Stomach (tissue), 9 donors: ENCODE measurements around the gene NPNT. TPM values are rescaled to one million over a fixed set of nuclear protein-coding genes. Genes with fewer than 3 reads are reported as not detected.

Experiments
- DNase-seq, 2 donors: peaks; one replicate each; pipeline versions ENCODE4 v3.0.0 to v3.0.0-alpha.2; 2013 to 2019
- H3K27ac ChIP-seq, 5 donors: fragments of 200-600 bp in 4 of 5; sonication (generic) in 4 of 5; one replicate each; pipeline ENCODE4 v1.5.1; 2013 to 2019; ENCODE audit warnings: mild to moderate bottlenecking in 1 of 5, moderate library complexity in 1 of 5
- H3K27me3 ChIP-seq, 3 donors: fragments of 200-600 bp; sonication (generic); one replicate each; pipeline ENCODE4 v1.5.1; 2017 to 2019; ENCODE audit warnings: mixed run types in 1 of 3
- H3K36me3 ChIP-seq, 4 donors: fragments of 200-600 bp; sonication (generic); 1 replicate in 3 of 4; 2 replicates in 1 of 4; pipeline ENCODE4 v1.5.1; 2016 to 2019
- H3K4me1 ChIP-seq, 4 donors: fragments of 200-600 bp; sonication (generic); one replicate each; pipeline ENCODE4 v1.5.1; 2016 to 2019
- H3K4me3 ChIP-seq, 4 donors: fragments of 200-600 bp; sonication (generic) in 3 of 4; one replicate each; pipeline ENCODE4 v1.5.1; 2016 to 2019; ENCODE audit warnings: mild to moderate bottlenecking in 1 of 4
- H3K9me3 ChIP-seq, 4 donors: fragments of 200-600 bp; sonication (generic); one replicate each; pipeline ENCODE4 v1.5.1; 2016 to 2019
- EP300 ChIP-seq: sonication (generic); formaldehyde crosslinking; IDR thresholded peaks from one replicate; pipeline ENCODE4 v1.6.1; 2017; ENCODE audit warnings: antibody characterized with exemption
- POLR2A ChIP-seq, 4 donors: fragments of 450-650 bp; IDR thresholded peaks; one replicate each; pipeline ENCODE4 v1.6.1; 2016; ENCODE audit warnings: antibody characterized with exemption in 4 of 4, control low read depth in 2 of 4, mild to moderate bottlenecking in 1 of 4, moderate library complexity in 1 of 4
- POLR2AphosphoS5 ChIP-seq, 3 donors: sonication (generic); formaldehyde crosslinking; IDR thresholded peaks; one replicate each; pipeline ENCODE4 v1.6.1; 2016; ENCODE audit warnings: antibody characterized with exemption in 3 of 3
- WGBS, 5 donors: extraction: QIAGEN DNeasy Blood & Tissue Kit in 3 of 5; methylation state at CpG; one replicate each; pipeline versions ENCODE4 v1.1.5 to v1.1.7; 2013 to 2018; 5-methylcytosine and 5-hydroxymethylcytosine counted together
- intact Hi-C: fragments of 100-400 bp; cut with DNase I; formaldehyde crosslinking; loops from one replicate; pipeline ENCODE4 v1.15.1; 2023; ENCODE audit warnings: low total_unique reads
- polyA plus RNA-seq, 3 donors: library from polyadenylated mRNA; stranded (reverse); fragments of 200-250 nt; gene quantifications; one replicate each; pipeline ENCODE4 v1.2.3, GENCODE V29; 2013
- total RNA-seq, 5 donors: library from RNA; depleted of rRNA; stranded (reverse); fragments of >200 nt; gene quantifications; one replicate each; pipeline versions ENCODE4 v1.1.0 to v1.2.3, GENCODE V29; 2014 to 2016
- TF ChIP-seq, protein P1 (sequence below), 7 experiments: fragments of 450-650 bp in 4 of 7; fragments of 200-600 bp in 3 of 7; sonication (generic) in 3 of 7; IDR thresholded peaks; one replicate each; pipeline ENCODE4 v1.5.1; 2016 to 2019; ENCODE audit warnings: antibody characterized with exemption in 7 of 7, control low read depth in 2 of 7, mild to moderate bottlenecking in 1 of 7
- donor health status: healthy with polysubstance abuse.
- donor health status: Bipolar disorder and iron deficiency.
- donor health status: healthy.

NPNT gene
- total and polyA plus RNA-seq, 8 donors, result 3.7 to 32.9 (median 12.1) TPM; not detected in 1

DNA sequence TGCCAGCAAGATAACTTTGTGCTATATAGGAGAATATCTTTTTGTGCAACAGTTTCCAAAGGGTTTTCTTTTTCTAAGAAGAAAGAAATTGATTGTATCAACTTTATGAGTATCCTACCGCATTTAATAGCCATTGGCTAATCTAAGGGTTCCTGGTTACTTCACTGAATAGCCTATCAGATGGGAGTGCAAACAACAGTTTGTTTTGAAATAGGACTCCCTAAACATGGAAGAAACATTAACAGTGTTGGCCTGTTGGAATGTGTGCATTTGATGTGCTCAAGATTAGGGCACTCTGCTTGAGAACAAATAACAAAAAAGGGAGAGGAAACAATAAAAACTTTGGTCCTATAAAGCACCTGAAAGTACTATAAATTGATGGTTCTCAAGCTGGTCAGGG is 29.1 kb downstream of the NPNT start:
- no peaks in the 10 kb centered on the region for H3K36me3 ChIP-seq
- no peak for DNase-seq
- no peaks in the 10 kb centered on the region for H3K4me1 ChIP-seq
- intact Hi-C loops, result no loop called here
- H3K9me3 ChIP-seq, result no peaks in the 10 kb centered on the region
- no peak overlapping the region for H3K4me3 ChIP-seq
- whole genome bisulfite sequencing, 5 donors, result 83 to 92% (median 88%) methylated on average over 1 of the region's 1 CpG
- H3K27me3 ChIP-seq, result no peaks in the 10 kb centered on the region
- TF ChIP-seq POLR2A (IDR thresholded peaks at IDR 0.05) (no peak), EP300 (no peak), POLR2AphosphoS5 (IDR thresholded peaks at IDR 0.05) (no peak)
- TF ChIP-seq, protein P1, sequence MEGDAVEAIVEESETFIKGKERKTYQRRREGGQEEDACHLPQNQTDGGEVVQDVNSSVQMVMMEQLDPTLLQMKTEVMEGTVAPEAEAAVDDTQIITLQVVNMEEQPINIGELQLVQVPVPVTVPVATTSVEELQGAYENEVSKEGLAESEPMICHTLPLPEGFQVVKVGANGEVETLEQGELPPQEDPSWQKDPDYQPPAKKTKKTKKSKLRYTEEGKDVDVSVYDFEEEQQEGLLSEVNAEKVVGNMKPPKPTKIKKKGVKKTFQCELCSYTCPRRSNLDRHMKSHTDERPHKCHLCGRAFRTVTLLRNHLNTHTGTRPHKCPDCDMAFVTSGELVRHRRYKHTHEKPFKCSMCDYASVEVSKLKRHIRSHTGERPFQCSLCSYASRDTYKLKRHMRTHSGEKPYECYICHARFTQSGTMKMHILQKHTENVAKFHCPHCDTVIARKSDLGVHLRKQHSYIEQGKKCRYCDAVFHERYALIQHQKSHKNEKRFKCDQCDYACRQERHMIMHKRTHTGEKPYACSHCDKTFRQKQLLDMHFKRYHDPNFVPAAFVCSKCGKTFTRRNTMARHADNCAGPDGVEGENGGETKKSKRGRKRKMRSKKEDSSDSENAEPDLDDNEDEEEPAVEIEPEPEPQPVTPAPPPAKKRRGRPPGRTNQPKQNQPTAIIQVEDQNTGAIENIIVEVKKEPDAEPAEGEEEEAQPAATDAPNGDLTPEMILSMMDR (IDR thresholded peaks at IDR 0.05), result no peak
- no peak overlapping the region for H3K27ac ChIP-seq

DNA sequence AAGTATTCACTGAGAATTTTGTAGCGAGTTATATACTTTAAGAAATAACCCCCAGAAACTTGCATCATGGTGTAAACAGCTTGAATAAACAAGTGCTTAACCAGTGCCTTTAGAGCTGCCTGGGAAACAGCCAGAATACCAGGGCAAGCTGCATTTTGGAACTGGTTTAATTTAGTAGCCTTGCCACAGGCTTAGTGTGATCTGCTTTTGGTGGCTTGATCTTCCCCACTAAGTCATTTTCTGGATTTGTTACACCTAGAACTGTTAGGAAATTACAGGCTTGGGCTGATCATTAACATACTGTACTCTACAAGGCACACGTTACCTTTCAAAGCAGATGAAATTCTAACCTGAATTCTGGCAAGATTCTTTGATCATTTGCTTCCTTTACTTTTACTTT is 35.4 kb downstream of the NPNT start:
- peaks cover 0 to 3% (median 0%) of the 10 kb centered on the region in 4 donors for H3K4me1 ChIP-seq
- no peaks in the 10 kb centered on the region for H3K36me3 ChIP-seq
- no peak for DNase-seq
- H3K9me3 ChIP-seq, result no peaks in the 10 kb centered on the region
- no peak overlapping the region for H3K27ac ChIP-seq
- H3K27me3 ChIP-seq, result no peaks in the 10 kb centered on the region
- H3K4me3 ChIP-seq, result no peak overlapping the region
- WGBS, 5 donors, result 52 to 64% (median 57%) methylated on average over 2 of the region's 2 CpGs
- TF ChIP-seq EP300 (no peak), POLR2AphosphoS5 (IDR thresholded peaks at IDR 0.05) (no peak), POLR2A (IDR thresholded peaks at IDR 0.05) (no peak)
- TF ChIP-seq, protein P1 (IDR thresholded peaks at IDR 0.05), result no peak
- intact Hi-C loops, result no loop called here

DNA sequence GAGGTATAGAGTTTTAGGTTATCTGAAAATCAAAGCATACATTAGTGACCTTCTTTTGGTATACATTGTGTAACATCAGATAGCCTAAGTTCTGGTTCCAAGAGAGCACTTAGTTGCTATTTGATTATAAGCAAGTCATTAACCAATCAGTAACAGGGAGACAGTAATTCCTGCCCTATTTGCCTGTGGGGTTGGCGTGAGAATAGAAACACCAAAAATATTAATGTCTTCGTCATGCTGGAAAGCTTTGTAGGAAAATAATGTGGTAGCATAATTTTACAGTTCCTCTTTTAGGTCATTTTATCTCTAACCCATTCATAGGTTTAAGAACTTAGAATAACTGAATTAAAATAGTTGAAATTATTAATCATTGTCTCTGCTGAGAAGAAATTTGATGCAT is 37.8 kb downstream of the NPNT start:
- intact Hi-C loops, result no loop called here
- DNase-seq, result no peak
- Histone ChIP-seq H3K4me1 (peaks cover 0 to 3% (median 0%) of the 10 kb centered on the region in 4 donors), H3K9me3 (no peaks in the 10 kb centered on the region), H3K4me3 (no peak overlapping the region), H3K27ac (no peak overlapping the region), H3K36me3 (no peaks in the 10 kb centered on the region), H3K27me3 (no peaks in the 10 kb centered on the region)
- TF ChIP-seq POLR2A (IDR thresholded peaks at IDR 0.05), result no peak
- TF ChIP-seq, protein P1 (IDR thresholded peaks at IDR 0.05), result no peak
- TF ChIP-seq EP300, result no peak
- TF ChIP-seq POLR2AphosphoS5 (IDR thresholded peaks at IDR 0.05), result no peak
- WGBS, 5 donors, result 74 to 85% (median 84%) methylated on average over 2 of the region's 2 CpGs

- Histone ChIP-seq H3K4me3 (no peak overlapping the region), H3K27ac (no peak overlapping the region), H3K27me3 (no peaks in the 10 kb centered on the region), H3K36me3 (no peaks in the 10 kb centered on the region), H3K9me3 (no peaks in the 10 kb centered on the region), H3K4me1 (peaks cover 0 to 3% (median 0%) of the 10 kb centered on the region in 4 donors)
- 80 to 91% (median 86%) methylated on average over 1 of the region's 1 CpG for WGBS, 5 donors
- intact Hi-C loops, result no loop called here
- no peak for TF ChIP-seq EP300
- no peak for TF ChIP-seq POLR2AphosphoS5 (IDR thresholded peaks at IDR 0.05)
- no peak for TF ChIP-seq POLR2A (IDR thresholded peaks at IDR 0.05)
- TF ChIP-seq, protein P1 (IDR thresholded peaks at IDR 0.05), result no peak
- no peak for DNase-seq
These were observed 39.1 kb downstream of the NPNT start for GRCh38 chr4:105934386-105934785.
